ENCODE measurements around the gene PDSS2. TPM values are rescaled to one million over a fixed set of nuclear protein-coding genes. Genes with fewer than 3 reads are reported as not detected.

The PDSS2 gene
- total and polyA plus RNA-seq, 4 donors, result 6.6 to 19.8 (median 15.6) TPM

DNA sequence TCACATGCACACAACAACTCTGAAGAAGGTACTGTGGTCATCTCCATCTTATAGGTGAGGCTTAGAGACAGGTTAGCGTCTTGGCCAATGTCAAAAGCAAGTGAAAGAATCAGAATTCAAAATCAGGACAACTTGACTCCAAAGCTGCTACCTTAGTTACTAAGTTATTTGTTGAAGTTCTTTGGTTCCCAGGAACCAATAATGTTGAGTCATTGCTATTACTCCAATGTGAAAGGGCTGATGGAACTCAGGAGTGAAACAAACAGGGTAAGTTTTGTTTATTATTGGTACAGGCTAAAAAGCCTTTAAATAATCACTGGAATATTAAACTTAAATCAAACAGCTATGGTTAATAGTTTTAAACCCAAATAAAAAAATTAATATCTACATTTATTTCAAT, 111.1 kb downstream of the PDSS2 start:
- Histone ChIP-seq H3K9ac (ENCODE audit: insufficient read depth in 1 of 2, low read length in 2 of 2) (no peak overlapping the region), H3K27me3 (ENCODE audit: control insufficient read depth in 3 of 3, insufficient read depth in 3 of 3, low read length in 2 of 3) (no peaks in the 10 kb centered on the region), H3K4me1 (ENCODE audit: control insufficient read depth in 5 of 5, insufficient read depth in 5 of 5, low read length in 5 of 5) (peaks cover 0 to 2% (median 0%) of the 10 kb centered on the region in 5 donors), H3K4me3 (no peak overlapping the region), H3K27ac (ENCODE audit: low read depth in 1 of 2, low read length in 1 of 2) (no peak overlapping the region), H3K9me3 (ENCODE audit: control insufficient read depth in 4 of 4, insufficient read depth in 3 of 4, low read length in 3 of 4) (no peaks in the 10 kb centered on the region), H3K36me3 (ENCODE audit: control insufficient read depth in 4 of 4, insufficient read depth in 4 of 4, low read length in 4 of 4) (peaks cover 0 to 1% (median 0%) of the 10 kb centered on the region in 4 donors)
- TF ChIP-seq CTCF (IDR thresholded peaks at IDR 0.05; ENCODE audit: control extremely low read depth, extremely low read depth), result no peak
- WGBS, 2 donors, result 100% methylated on average over 1 of the region's 1 CpG
- ATAC-seq (ENCODE audit: insufficient read depth, low FRiP score), result no peak
- DNase-seq, result no peak

- no peaks in the 10 kb centered on the region for H3K4me1 ChIP-seq (ENCODE audit: control insufficient read depth in 5 of 5, insufficient read depth in 5 of 5, low read length in 5 of 5)
- no peak overlapping the region for H3K4me3 ChIP-seq
- DNase-seq (no peak), ATAC-seq (ENCODE audit: insufficient read depth, low FRiP score) (no peak)
- no peak for TF ChIP-seq CTCF (IDR thresholded peaks at IDR 0.05; ENCODE audit: control extremely low read depth, extremely low read depth)
- H3K27ac ChIP-seq (ENCODE audit: low read depth in 1 of 2, low read length in 1 of 2), result no peak overlapping the region
- H3K27me3 ChIP-seq (ENCODE audit: control insufficient read depth in 3 of 3, insufficient read depth in 3 of 3, low read length in 2 of 3), result no peaks in the 10 kb centered on the region
- no peaks in the 10 kb centered on the region for H3K36me3 ChIP-seq (ENCODE audit: control insufficient read depth in 4 of 4, insufficient read depth in 4 of 4, low read length in 4 of 4)
- H3K9me3 ChIP-seq (ENCODE audit: control insufficient read depth in 4 of 4, insufficient read depth in 3 of 4, low read length in 3 of 4), result no peaks in the 10 kb centered on the region
- H3K9ac ChIP-seq (ENCODE audit: insufficient read depth in 1 of 2, low read length in 2 of 2), result no peak overlapping the region
Observed at GRCh38 chr6:107345393-107345792, 114.0 kb downstream of the PDSS2 start.

GRCh38 chr6:107344981-107345380, 114.4 kb downstream of the PDSS2 start:
- ATAC-seq (ENCODE audit: insufficient read depth, low FRiP score) (no peak), DNase-seq (no peak)
- Histone ChIP-seq H3K27ac (ENCODE audit: low read depth in 1 of 2, low read length in 1 of 2) (no peak overlapping the region), H3K9ac (ENCODE audit: insufficient read depth in 1 of 2, low read length in 2 of 2) (no peak overlapping the region), H3K4me3 (no peak overlapping the region), H3K9me3 (ENCODE audit: control insufficient read depth in 4 of 4, insufficient read depth in 3 of 4, low read length in 3 of 4) (no peaks in the 10 kb centered on the region), H3K27me3 (ENCODE audit: control insufficient read depth in 3 of 3, insufficient read depth in 3 of 3, low read length in 2 of 3) (no peaks in the 10 kb centered on the region), H3K36me3 (ENCODE audit: control insufficient read depth in 4 of 4, insufficient read depth in 4 of 4, low read length in 4 of 4) (no peaks in the 10 kb centered on the region), H3K4me1 (ENCODE audit: control insufficient read depth in 5 of 5, insufficient read depth in 5 of 5, low read length in 5 of 5) (no peaks in the 10 kb centered on the region)
- no peak for TF ChIP-seq CTCF (IDR thresholded peaks at IDR 0.05; ENCODE audit: control extremely low read depth, extremely low read depth)
- WGBS, 2 donors, result 89 to 93% methylated on average over 2 of the region's 2 CpGs

- no peak overlapping the region for H3K9ac ChIP-seq (ENCODE audit: insufficient read depth in 1 of 2, low read length in 2 of 2)
- no peak for TF ChIP-seq CTCF (IDR thresholded peaks at IDR 0.05; ENCODE audit: control extremely low read depth, extremely low read depth)
- no peak overlapping the region for H3K27ac ChIP-seq (ENCODE audit: low read depth in 1 of 2, low read length in 1 of 2)
- H3K4me3 ChIP-seq, result no peak overlapping the region
- DNase-seq (no peak), ATAC-seq (ENCODE audit: insufficient read depth, low FRiP score) (no peak)
- peaks cover 0 to 1% (median 0%) of the 10 kb centered on the region in 5 donors for H3K4me1 ChIP-seq (ENCODE audit: control insufficient read depth in 5 of 5, insufficient read depth in 5 of 5, low read length in 5 of 5)
- 88 to 95% methylated on average over 2 of the region's 2 CpGs for WGBS, 2 donors
- no peaks in the 10 kb centered on the region for H3K27me3 ChIP-seq (ENCODE audit: control insufficient read depth in 3 of 3, insufficient read depth in 3 of 3, low read length in 2 of 3)
- no peaks in the 10 kb centered on the region for H3K9me3 ChIP-seq (ENCODE audit: control insufficient read depth in 4 of 4, insufficient read depth in 3 of 4, low read length in 3 of 4)
- H3K36me3 ChIP-seq (ENCODE audit: control insufficient read depth in 4 of 4, insufficient read depth in 4 of 4, low read length in 4 of 4), result no peaks in the 10 kb centered on the region
Observed at GRCh38 chr6:107344383-107344782, 115.0 kb downstream of the PDSS2 start.

Measured in lung (tissue), 12 donors.